Astrocyte of the spinal cord (primary cell): ENCODE measurements around the gene TTLL5.

Source experiments
- DNase-seq: peaks from one replicate; pipeline ENCODE4 v3.0.0; 2011; ENCODE audit warnings: low read depth, low spot score
- H3K4me3 ChIP-seq: 2 replicates; pipeline ENCODE4 v1.5.1; 2011; ENCODE audit warnings: low read depth, mild to moderate bottlenecking, low read length, moderate library complexity
- in situ Hi-C: cut with HindIII; loops from 2 replicates; pipeline ENCODE4 v1.10.0; 2017; ENCODE audit warnings: low sequenced_read_pairs
- TF ChIP-seq, protein P1 (sequence below): IDR thresholded peaks from 2 replicates; pipeline ENCODE4 v1.5.1; 2012; ENCODE audit warnings: low read depth, mild to moderate bottlenecking, low read length, inconsistent platforms

TTLL5 gene

GRCh38 chr14:75631453-75631831, 29.6 kb upstream of the TTLL5 start:
- TF ChIP-seq, protein P1, sequence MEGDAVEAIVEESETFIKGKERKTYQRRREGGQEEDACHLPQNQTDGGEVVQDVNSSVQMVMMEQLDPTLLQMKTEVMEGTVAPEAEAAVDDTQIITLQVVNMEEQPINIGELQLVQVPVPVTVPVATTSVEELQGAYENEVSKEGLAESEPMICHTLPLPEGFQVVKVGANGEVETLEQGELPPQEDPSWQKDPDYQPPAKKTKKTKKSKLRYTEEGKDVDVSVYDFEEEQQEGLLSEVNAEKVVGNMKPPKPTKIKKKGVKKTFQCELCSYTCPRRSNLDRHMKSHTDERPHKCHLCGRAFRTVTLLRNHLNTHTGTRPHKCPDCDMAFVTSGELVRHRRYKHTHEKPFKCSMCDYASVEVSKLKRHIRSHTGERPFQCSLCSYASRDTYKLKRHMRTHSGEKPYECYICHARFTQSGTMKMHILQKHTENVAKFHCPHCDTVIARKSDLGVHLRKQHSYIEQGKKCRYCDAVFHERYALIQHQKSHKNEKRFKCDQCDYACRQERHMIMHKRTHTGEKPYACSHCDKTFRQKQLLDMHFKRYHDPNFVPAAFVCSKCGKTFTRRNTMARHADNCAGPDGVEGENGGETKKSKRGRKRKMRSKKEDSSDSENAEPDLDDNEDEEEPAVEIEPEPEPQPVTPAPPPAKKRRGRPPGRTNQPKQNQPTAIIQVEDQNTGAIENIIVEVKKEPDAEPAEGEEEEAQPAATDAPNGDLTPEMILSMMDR: no peak
- DNase-seq: no peak
- H3K4me3 ChIP-seq: no peak overlapping the region
- in situ Hi-C loops: no loop called here

- TF ChIP-seq, protein P1: no peak
- no peak overlapping the region for H3K4me3 ChIP-seq
- no peak for DNase-seq
- in situ Hi-C loops: no loop called here
Observed at GRCh38 chr14:75634848-75635247, 26.2 kb upstream of the TTLL5 start.

DNA sequence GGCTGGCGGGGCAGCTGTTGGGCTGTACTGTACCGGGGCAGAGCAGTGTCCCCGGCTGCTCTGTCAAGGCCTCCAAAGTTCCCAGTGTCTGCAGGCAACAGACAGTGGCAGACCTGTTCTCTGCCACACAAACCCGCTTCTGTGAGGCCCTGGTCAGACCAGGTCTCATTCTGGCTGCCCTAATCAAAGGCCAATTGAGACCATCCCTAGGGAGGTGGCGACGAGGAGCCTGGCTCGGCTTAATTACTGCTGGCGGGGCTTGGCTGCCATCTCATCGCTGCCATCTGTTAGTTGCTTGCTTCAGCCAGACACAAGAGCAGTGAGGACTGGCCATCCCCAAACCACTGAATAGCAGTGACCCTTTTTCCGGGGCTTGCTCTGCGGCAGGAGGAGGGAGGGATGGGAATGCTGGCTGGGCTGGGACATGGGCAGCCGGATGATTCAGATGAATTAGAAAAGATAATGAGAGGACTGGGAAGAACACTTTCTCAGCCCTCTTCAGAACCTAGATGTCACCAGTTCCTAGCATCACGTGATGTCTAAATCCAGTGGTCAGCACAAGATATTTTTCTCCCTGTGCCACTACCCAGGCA, 24.9 kb upstream of the TTLL5 start:
- in situ Hi-C loops: no loop called here
- DNase-seq: peak; percentile 54
- TF ChIP-seq, protein P1: no peak
- no peak overlapping the region for H3K4me3 ChIP-seq

DNA sequence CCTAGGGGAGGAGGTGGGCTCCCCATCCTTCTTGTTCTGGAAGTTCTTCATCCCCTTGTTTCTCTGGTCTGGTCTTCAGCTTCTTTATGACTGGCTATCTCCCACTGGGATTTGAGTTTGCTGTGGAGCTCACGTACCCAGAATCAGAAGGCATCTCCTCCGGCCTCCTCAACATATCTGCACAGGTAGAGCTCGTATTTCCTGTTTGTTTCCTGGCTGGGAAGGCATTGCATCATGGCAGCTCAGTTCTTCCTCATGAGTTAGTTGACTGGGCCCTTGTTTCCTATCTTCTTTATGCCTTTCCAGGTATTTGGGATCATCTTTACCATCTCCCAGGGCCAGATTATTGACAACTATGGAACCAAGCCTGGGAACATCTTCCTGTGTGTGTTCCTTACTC, 20.2 kb upstream of the TTLL5 start:
- TF ChIP-seq, protein P1: no peak
- no peak overlapping the region for H3K4me3 ChIP-seq
- no peak for DNase-seq
- in situ Hi-C loops: no loop called here

DNA sequence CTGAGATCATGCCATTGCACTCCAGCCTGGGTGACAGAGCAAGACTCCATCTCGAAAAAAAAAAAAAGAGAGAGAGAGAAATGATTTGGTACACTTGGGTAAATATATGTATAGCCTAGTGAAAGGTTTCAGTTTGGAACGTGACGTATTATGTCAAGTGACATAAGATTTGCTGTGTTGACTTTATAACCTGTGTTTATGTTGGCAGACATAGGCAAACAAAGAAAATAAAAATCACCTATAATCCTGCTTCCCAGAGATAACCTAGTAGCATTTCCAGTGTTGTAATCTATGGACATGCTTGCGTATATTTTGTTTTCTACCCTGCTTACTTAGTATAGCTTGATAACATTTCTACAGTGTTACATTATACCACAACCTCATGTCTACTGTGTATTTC, 17.1 kb upstream of the TTLL5 start:
- no peak for DNase-seq
- H3K4me3 ChIP-seq: no peak overlapping the region
- in situ Hi-C loops: no loop called here
- TF ChIP-seq, protein P1: no peak

- DNase-seq: no peak
- in situ Hi-C loops: no loop called here
- H3K4me3 ChIP-seq: no peak overlapping the region
- TF ChIP-seq, protein P1: no peak
Observed at GRCh38 chr14:75645056-75645455, 16.0 kb upstream of the TTLL5 start.

DNA sequence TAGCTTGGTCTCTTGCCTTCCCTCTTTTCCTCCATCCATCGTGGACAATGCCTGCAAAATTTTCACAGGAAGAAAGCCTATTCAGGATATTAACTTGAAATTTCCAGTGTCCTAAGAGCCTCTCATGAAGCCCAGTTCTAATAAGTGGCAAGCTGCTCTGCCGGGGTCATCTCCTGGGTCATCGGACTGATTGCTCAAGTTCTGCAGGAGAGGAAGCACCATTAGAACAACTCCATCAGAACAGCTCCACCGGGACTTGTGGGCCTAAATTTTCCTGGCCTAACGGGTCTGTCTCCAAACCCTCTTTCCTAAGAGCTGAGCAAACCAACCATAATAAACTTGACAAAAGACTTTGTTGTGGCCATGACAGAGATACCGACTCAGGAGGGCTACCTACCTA, 14.3 kb upstream of the TTLL5 start:
- TF ChIP-seq, protein P1: no peak
- DNase-seq: no peak
- in situ Hi-C loops: no loop called here
- no peak overlapping the region for H3K4me3 ChIP-seq
